IMR-90 (cell line): ENCODE data around the gene HMG20B. TPM values are rescaled to one million over a fixed set of nuclear protein-coding genes. Genes with fewer than 3 reads are reported as not detected.

Experiments used
- ATAC-seq: fragments of 200-7000 bp; cut with Tn5 transposase; 2 replicates; pipeline ENCODE4 v1.9.1; 2020; ENCODE audit warnings: low read depth, mild to moderate bottlenecking, moderate library complexity
- BruUV-seq: library from RNA; stranded (reverse); fragments of 400-500 nt; replicated peaks from 2 replicates; lab custom pipeline; 2021; lab: Mats Ljungman, UMichigan
- CTCF ChIA-PET: fragments of 300-600 bp; formaldehyde crosslinking; extraction: SDS; loops from one replicate; lab custom pipeline; 2021; ENCODE audit warnings: antibody characterized with exemption; lab: Yijun Ruan, JAX
- POLR2A ChIA-PET: fragments of 300-600 bp; sonication (Branson Sonifier 250); formaldehyde crosslinking; loops from one replicate; lab custom pipeline; 2022; ENCODE audit warnings: antibody characterized with exemption; ENCODE audit not compliant: unreplicated experiment; lab: Charles Lee
- DNase-seq: peaks from one replicate; pipeline ENCODE4 v3.0.0; 2013
- H2AFZ ChIP-seq: replicated peaks from 2 replicates; pipeline ENCODE3; 2013; ENCODE audit warnings: low read length, mild to moderate bottlenecking; ENCODE audit not compliant: poor library complexity
- H2AK5ac ChIP-seq: 2 replicates; pipeline ENCODE4 v1.6.1; 2013; ENCODE audit warnings: low read depth, low read length, inconsistent platforms
- H2AK9ac ChIP-seq: replicated peaks from 2 replicates; pipeline ENCODE3; 2013; ENCODE audit warnings: mild to moderate bottlenecking, low read depth, low read length, moderate library complexity; ENCODE audit not compliant: poor library complexity
- H2BK120ac ChIP-seq: 2 replicates; pipeline ENCODE4 v1.6.1; 2013; ENCODE audit warnings: low read depth, low read length, inconsistent platforms
- H2BK15ac ChIP-seq: 3 replicates; pipeline ENCODE4 v1.6.1; 2013; ENCODE audit warnings: low read depth, low read length, inconsistent platforms
- H2BK20ac ChIP-seq: 2 replicates; pipeline ENCODE4 v1.6.1; 2013; ENCODE audit warnings: low read depth, mild to moderate bottlenecking, inconsistent platforms, low read length, moderate library complexity
- H2BK5ac ChIP-seq: 2 replicates; pipeline ENCODE4 v1.6.1; 2013; ENCODE audit warnings: mild to moderate bottlenecking, low read depth, low read length, inconsistent platforms; ENCODE audit not compliant: poor library complexity, severe bottlenecking
- H3K14ac ChIP-seq: replicated peaks from 2 replicates; pipeline ENCODE4 v1.6.1; 2013; ENCODE audit warnings: low read depth, low read length, inconsistent platforms
- H3K18ac ChIP-seq: 2 replicates; pipeline ENCODE4 v1.6.1; 2013; ENCODE audit warnings: low read depth, low read length, control low read depth
- H3K23ac ChIP-seq: 2 replicates; pipeline ENCODE4 v1.6.1; 2013; ENCODE audit warnings: low read depth, low read length, inconsistent platforms
- H3K27ac ChIP-seq: 2 replicates; pipeline ENCODE4 v1.5.1; 2013; ENCODE audit warnings: mild to moderate bottlenecking, control low read depth, low read length; ENCODE audit not compliant: insufficient read depth
- H3K27me3 ChIP-seq: 2 replicates; pipeline ENCODE4 v1.6.1; 2013; ENCODE audit warnings: low read length; ENCODE audit not compliant: control insufficient read depth, insufficient read depth
- H3K36me3 ChIP-seq: 2 replicates; pipeline ENCODE4 v1.6.1; 2013; ENCODE audit warnings: low read length, mixed read lengths; ENCODE audit not compliant: control insufficient read depth, insufficient read depth
- H3K4ac ChIP-seq: 2 replicates; pipeline ENCODE4 v1.6.1; 2013; ENCODE audit warnings: low read depth, low read length, inconsistent platforms
- H3K4me1 ChIP-seq: 2 replicates; pipeline ENCODE4 v1.6.1; 2013; ENCODE audit warnings: low read length, mixed read lengths; ENCODE audit not compliant: control insufficient read depth, insufficient read depth
- H3K4me2 ChIP-seq: 2 replicates; pipeline ENCODE4 v1.6.1; 2013; ENCODE audit warnings: low read depth, mild to moderate bottlenecking, control low read depth, low read length, moderate library complexity
- H3K4me3 ChIP-seq: 2 replicates; pipeline ENCODE4 v1.5.1; 2013; ENCODE audit warnings: low read depth, mild to moderate bottlenecking, control low read depth, low read length, moderate library complexity; ENCODE audit not compliant: insufficient read depth
- H3K56ac ChIP-seq: 2 replicates; pipeline ENCODE4 v1.6.1; 2013; ENCODE audit warnings: low read length, inconsistent platforms; ENCODE audit not compliant: insufficient read depth; ENCODE audit errors: extremely low read depth
- H3K79me1 ChIP-seq, 2 experiments: 2 replicates each; pipeline ENCODE4 v1.6.1; 2013; ENCODE audit warnings: low read length in 2 of 2, inconsistent platforms in 1 of 2, low read depth in 1 of 2
- H3K9ac ChIP-seq: 2 replicates; pipeline ENCODE4 v1.6.1; 2013; ENCODE audit warnings: low read depth, low read length, control low read depth
- H3K9me1 ChIP-seq: 2 replicates; pipeline ENCODE4 v1.6.1; 2013; ENCODE audit warnings: low read length, inconsistent platforms; ENCODE audit not compliant: insufficient read depth
- H3K9me3 ChIP-seq: 2 replicates; pipeline ENCODE4 v1.6.1; 2013; ENCODE audit warnings: low read length; ENCODE audit not compliant: control insufficient read depth, insufficient read depth
- H4K20me1 ChIP-seq: 2 replicates; pipeline ENCODE4 v1.6.1; 2013; ENCODE audit warnings: low read length, inconsistent platforms; ENCODE audit not compliant: insufficient read depth
- H4K5ac ChIP-seq: 2 replicates; pipeline ENCODE4 v1.6.1; 2013; ENCODE audit warnings: mild to moderate bottlenecking, low read depth, low read length, control low read depth
- H4K8ac ChIP-seq, 2 experiments: 2 replicates each; pipeline ENCODE4 v1.6.1; 2013; ENCODE audit warnings: low read depth in 2 of 2, low read length in 2 of 2, control low read depth in 1 of 2, inconsistent platforms in 1 of 2
- H4K91ac ChIP-seq: 2 replicates; pipeline ENCODE4 v1.6.1; 2013; ENCODE audit warnings: low read depth, low read length, inconsistent platforms; ENCODE audit not compliant: insufficient read depth
- BHLHE40 ChIP-seq: fragments of 150-350 bp; IDR thresholded peaks from 2 replicates; pipeline ENCODE4 v1.6.1; 2016; ENCODE audit warnings: mild to moderate bottlenecking, low read depth, low read length
- CEBPB ChIP-seq: IDR thresholded peaks from 2 replicates; pipeline ENCODE4 v1.6.1; 2012; ENCODE audit warnings: low read depth, low read length, improper control_type of control experiment
- CHD1 ChIP-seq: IDR thresholded peaks from 2 replicates; pipeline ENCODE4 v1.6.1; 2012; ENCODE audit warnings: low read depth, low read length, improper control_type of control experiment
- CTCF ChIP-seq: conservative IDR thresholded peaks from 2 replicates; pipeline ENCODE4 v1.5.1; 2012; ENCODE audit warnings: mild to moderate bottlenecking, low read depth, low read length, improper control_type of control experiment
- ELK1 ChIP-seq: fragments of 150-350 bp; IDR thresholded peaks from 2 replicates; pipeline ENCODE4 v1.6.1; 2016; ENCODE audit warnings: low read depth, mild to moderate bottlenecking, low read length, moderate library complexity, borderline replicate concordance
- FOS ChIP-seq: fragments of 150-350 bp; IDR thresholded peaks from 2 replicates; pipeline ENCODE4 v1.6.1; 2016; ENCODE audit warnings: low read depth, low read length
- MAFK ChIP-seq: IDR thresholded peaks from 2 replicates; pipeline ENCODE4 v1.6.1; 2012; ENCODE audit warnings: low read depth, low read length, improper control_type of control experiment
- MAZ ChIP-seq: IDR thresholded peaks from 2 replicates; pipeline ENCODE4 v1.6.1; 2012; ENCODE audit warnings: low read depth, mild to moderate bottlenecking, low read length, improper control_type of control experiment, moderate library complexity, borderline replicate concordance
- MXI1 ChIP-seq: IDR thresholded peaks from 2 replicates; pipeline ENCODE4 v1.6.1; 2012; ENCODE audit warnings: low read depth, mild to moderate bottlenecking, low read length, moderate library complexity, borderline replicate concordance
- NFE2L2 ChIP-seq: fragments of 150-350 bp; IDR thresholded peaks from 2 replicates; pipeline ENCODE4 v1.6.1; 2016; ENCODE audit warnings: low read depth, mild to moderate bottlenecking, low read length
- POLR2A ChIP-seq: IDR thresholded peaks from 2 replicates; pipeline ENCODE4 v1.6.1; 2012; ENCODE audit warnings: mild to moderate bottlenecking, low read depth, low read length
- RAD21 ChIP-seq: IDR thresholded peaks from 2 replicates; pipeline ENCODE4 v1.6.1; 2012; ENCODE audit warnings: low read length, improper control_type of control experiment
- RCOR1 ChIP-seq: IDR thresholded peaks from 2 replicates; pipeline ENCODE4 v1.6.1; 2012; ENCODE audit warnings: mild to moderate bottlenecking, low read length, improper control_type of control experiment; ENCODE audit not compliant: insufficient replicate concordance
- RFX5 ChIP-seq: IDR thresholded peaks from 2 replicates; pipeline ENCODE4 v1.8.0; 2012; ENCODE audit warnings: low read depth, mild to moderate bottlenecking, low read length, moderate library complexity
- SMC3 ChIP-seq: fragments of 150-350 bp; IDR thresholded peaks from 2 replicates; pipeline ENCODE4 v1.6.1; 2016; ENCODE audit warnings: low read depth, mild to moderate bottlenecking, antibody characterized with exemption, low read length, moderate library complexity
- WGBS, 2 experiments: methylation state at CpG; one replicate each; pipeline versions ENCODE4 v1.1.5 to v1.1.7; 2013; ENCODE audit warnings: missing lambda C conversion rate in 2 of 2; ENCODE audit not compliant: insufficient read length in 1 of 2; ENCODE audit errors: extremely low coverage in 2 of 2; 5-methylcytosine and 5-hydroxymethylcytosine counted together
- dilution Hi-C: fragments of 300-500 bp; cut with HindIII; formaldehyde crosslinking; loops from one replicate; pipeline ENCODE4 v1.14.3; 2018; ENCODE audit warnings: low sequenced_read_pairs; ENCODE audit not compliant: unreplicated experiment
- in situ Hi-C: fragments of 300-500 bp; cut with MboI; formaldehyde crosslinking; loops from 3 replicates; pipeline ENCODE4 v1.14.3; 2019; ENCODE audit warnings: low sequenced_read_pairs, inconsistent platforms, mixed read lengths
- intact Hi-C: fragments of 100-400 bp; cut with micrococcal nuclease; formaldehyde crosslinking; loops from 2 replicates; pipeline ENCODE4 v1.10.0; 2022
- polyA plus RNA-seq, 3 experiments: library from polyadenylated mRNA; depleted of rRNA; stranded (reverse); fragments of >200 nt; gene quantifications; 2 replicates each; pipeline ENCODE4 v1.2.3, GENCODE V29; 2012; ENCODE audit warnings: low replicate concordance in 1 of 3
- total RNA-seq: library from RNA; depleted of rRNA; stranded (reverse); fragments of >200 nt; gene quantifications from 2 replicates; pipeline ENCODE4 v1.2.3, GENCODE V29; 2012

The HMG20B gene
- total and polyA plus RNA-seq, 2 of the 4 experiments (the other 2 are of a cell fraction): 57.5 to 63.8 TPM

DNA sequence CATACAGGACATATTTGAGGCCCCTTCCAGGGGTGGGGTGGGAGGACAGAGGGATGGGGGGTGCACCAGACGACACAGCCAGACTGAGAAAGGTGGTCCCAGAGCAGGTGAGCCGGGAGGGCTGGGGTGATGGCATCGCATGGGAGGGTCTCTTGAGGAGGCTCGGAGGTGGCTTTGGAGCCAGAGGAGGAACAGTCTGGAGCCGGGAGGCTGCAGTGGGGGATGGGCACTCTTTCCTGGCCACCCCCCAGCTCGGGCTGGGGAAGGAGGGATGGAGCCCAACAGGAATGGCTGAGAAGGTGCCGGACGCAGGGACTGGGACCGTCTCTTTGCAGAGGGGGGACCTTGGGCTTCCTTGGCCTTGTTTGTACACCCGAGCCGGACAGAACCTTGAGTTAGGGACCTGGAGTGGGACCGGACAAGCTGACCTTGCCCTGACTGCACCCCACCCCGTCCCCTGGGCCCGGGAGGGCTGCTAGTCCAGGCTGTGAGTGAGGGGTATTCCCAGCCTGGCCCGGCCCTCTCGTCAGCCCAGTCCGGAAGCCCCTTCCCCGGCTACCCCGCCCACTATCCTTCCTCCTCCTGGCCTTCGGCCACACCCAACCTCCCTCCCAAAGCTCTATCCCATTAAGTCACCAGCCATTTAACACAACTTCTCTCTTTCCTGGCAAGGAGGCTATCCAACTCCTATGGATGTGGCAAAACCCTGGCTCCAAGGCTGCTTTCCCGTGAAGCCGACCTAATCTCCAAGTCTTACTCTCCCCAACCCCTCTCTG, 34.7 kb downstream of the HMG20B start:
- intact Hi-C loops: no loop called here
- H3K4ac ChIP-seq: peak overlapping the region; percentile 89
- no peak for TF ChIP-seq BHLHE40
- no peak for TF ChIP-seq RAD21
- no peak for TF ChIP-seq SMC3
- no peak for TF ChIP-seq RCOR1
- no peak for TF ChIP-seq MAFK
- no peak for TF ChIP-seq POLR2A
- TF ChIP-seq CHD1: no peak
- TF ChIP-seq CTCF: no peak
- no peak for TF ChIP-seq FOS
- no peak for TF ChIP-seq ELK1
- TF ChIP-seq NFE2L2: no peak
- no peak for TF ChIP-seq MXI1
- no peak for TF ChIP-seq CEBPB
- TF ChIP-seq MAZ: no peak
- no peak for TF ChIP-seq RFX5

More for the DNA sequence above, 34.7 kb downstream of the HMG20B start:
- peak overlapping the region; percentile 56 for H4K91ac ChIP-seq
- peak overlapping the region; percentile 92 for H3K14ac ChIP-seq
- peaks cover 7 to 17% of the 10 kb centered on the region in 2 experiments for H3K79me1 ChIP-seq
- H3K9me1 ChIP-seq: 0 out of 2 replicates have a peak, but pooled peaks cover 6% of the 10 kb centered on the region
- BruUV-seq: no TSS peak
- H3K56ac ChIP-seq: no peak overlapping the region
- no peaks in the 10 kb centered on the region for H4K20me1 ChIP-seq
- H2AK9ac ChIP-seq: peak overlapping the region; percentile 98
- H3K36me3 ChIP-seq: peaks cover 20% of the 10 kb centered on the region
- ChIA-PET POLR2A (no interaction called here), CTCF (no interaction called here)
- peak; percentile 5 for ATAC-seq
- H3K27me3 ChIP-seq: no peaks in the 10 kb centered on the region
- H4K5ac ChIP-seq: peak overlapping the region; percentile 77
- H3K9ac ChIP-seq: peak overlapping the region; percentile 61
- peak overlapping the region; percentile 32; the same call in 1 of the 3 replicates for H2BK15ac ChIP-seq
- H3K4me1 ChIP-seq: peaks cover 11% of the 10 kb centered on the region
- peak overlapping the region; percentile 98 for H2AFZ ChIP-seq
- in situ Hi-C loops: loop anchor here (25.0 kb wide), 1 partner anchor 295 kb away; no protein-coding TSS in a partner anchor
- H3K4me2 ChIP-seq: peak overlapping the region; percentile 85
- dilution Hi-C loops: no loop called here
- 16% methylated on average over 6 of the region's 22 CpGs; no CpG with 5 or more reads in 1 of the 2 experiments for WGBS, 2 experiments
- H2AK5ac ChIP-seq: peak overlapping the region; percentile 96
- H3K23ac ChIP-seq: peak overlapping the region; percentile 85; the same call in 1 of the 2 replicates
- H2BK20ac ChIP-seq: no peak overlapping the region
- H3K9me3 ChIP-seq: no peaks in the 10 kb centered on the region
- H3K18ac ChIP-seq: no peak overlapping the region
- H3K27ac ChIP-seq: peak overlapping the region; percentile 59
- peak overlapping the region; percentile 56 for H3K4me3 ChIP-seq
- H4K8ac ChIP-seq: peak overlapping the region; percentile 92 to 94
- no peak overlapping the region for H2BK120ac ChIP-seq
- H2BK5ac ChIP-seq: peak overlapping the region; percentile 30
- DNase-seq: no peak
